ENCODE results near the gene SPATA1. TPM values are rescaled to one million over a fixed set of nuclear protein-coding genes. Genes with fewer than 3 reads are reported as not detected.

Gene SPATA1
- total and polyA plus RNA-seq, 2 of the 13 experiments (the other 11 are each of a cell fraction or from before 2014, with no cell fraction given) = 0.70 to 1.4 TPM

DNA sequence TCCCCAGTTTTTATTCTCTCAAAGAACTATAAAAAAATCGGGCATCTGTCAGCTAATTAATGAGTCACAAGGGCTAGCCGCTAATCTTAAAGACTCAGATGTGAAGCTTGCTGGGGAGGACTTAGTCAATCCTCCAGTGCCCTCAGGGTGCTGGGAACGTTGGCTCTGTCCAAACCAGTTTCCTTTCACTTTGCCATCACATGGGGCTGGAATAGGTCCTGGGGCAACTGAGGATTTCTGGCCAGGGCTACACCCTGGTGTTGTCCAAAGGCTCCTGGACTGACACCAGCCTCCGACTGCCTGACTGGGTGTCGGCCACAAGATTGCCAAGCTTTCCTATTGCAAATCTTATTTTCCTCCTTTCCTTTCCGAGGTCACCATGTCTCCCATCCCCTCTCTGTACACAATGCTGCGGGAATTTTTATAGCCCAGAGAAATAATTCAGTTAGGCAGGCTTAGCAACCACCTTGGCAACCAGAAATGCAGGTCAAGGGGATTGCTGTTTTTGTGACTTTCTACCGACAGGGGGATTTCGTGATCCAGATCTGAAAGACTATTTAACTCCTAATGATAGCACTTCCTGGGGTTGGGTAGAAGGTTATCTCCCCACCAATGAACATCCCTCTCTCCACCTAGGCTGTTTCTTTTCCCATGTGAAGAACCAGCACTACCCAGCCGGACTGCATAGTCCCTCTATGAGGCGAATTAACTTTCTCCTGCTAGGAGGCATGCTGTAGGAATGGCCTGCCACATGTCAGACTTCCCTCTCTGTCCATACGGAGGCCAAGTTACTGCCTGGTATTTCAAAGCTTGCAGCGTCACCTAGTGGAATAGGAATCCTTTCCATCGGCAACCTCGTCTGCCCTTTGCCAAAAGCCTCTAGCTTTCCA is 98.0 kb downstream of the SPATA1 start (continued):
- TF ChIP-seq MAX (IDR thresholded peaks at IDR 0.05) (peak; percentile 69), HOXA5 (CRISPR knock-in tag; IDR thresholded peaks at IDR 0.05) (no peak), NR2C2 (CRISPR knock-in tag; IDR thresholded peaks at IDR 0.05; ENCODE audit: borderline replicate concordance) (no peak; the same call in 1 of the 2 replicates), TBX3 (IDR thresholded peaks at IDR 0.05; ENCODE audit: borderline replicate concordance) (no peak), ZNF710 (CRISPR knock-in tag; IDR thresholded peaks at IDR 0.05; ENCODE audit: borderline replicate concordance) (no peak), NCOA2 (CRISPR knock-in tag; IDR thresholded peaks at IDR 0.05) (no peak), IKZF1 (IDR thresholded peaks at IDR 0.05) (no peak), JUND (CRISPR knock-in tag; IDR thresholded peaks at IDR 0.05) (no peak), TSC22D2 (CRISPR knock-in tag; IDR thresholded peaks at IDR 0.05; ENCODE audit: borderline replicate concordance) (no peak), ISX (CRISPR knock-in tag; conservative IDR thresholded peaks at IDR 0.05) (no peak), ZNF720 (CRISPR knock-in tag; IDR thresholded peaks at IDR 0.05) (no peak), ZNF124 (CRISPR knock-in tag; IDR thresholded peaks at IDR 0.05) (no peak), FLYWCH1 (CRISPR knock-in tag; IDR thresholded peaks at IDR 0.05) (no peak), MTERF4 (CRISPR knock-in tag; IDR thresholded peaks at IDR 0.05) (no peak), TEAD3 (CRISPR knock-in tag; optimal IDR thresholded peaks at IDR 0.05; ENCODE audit: borderline replicate concordance) (peak; percentile 72), POLR2A (IDR thresholded peaks at IDR 0.05; ENCODE audit: insufficient read depth in 1 of 2, low read depth in 2 of 2, low read length in 2 of 2) (no peak), ZNF670 (CRISPR knock-in tag; IDR thresholded peaks at IDR 0.05; ENCODE audit: borderline replicate concordance) (no peak)
- TF ChIP-seq, protein P1, sequence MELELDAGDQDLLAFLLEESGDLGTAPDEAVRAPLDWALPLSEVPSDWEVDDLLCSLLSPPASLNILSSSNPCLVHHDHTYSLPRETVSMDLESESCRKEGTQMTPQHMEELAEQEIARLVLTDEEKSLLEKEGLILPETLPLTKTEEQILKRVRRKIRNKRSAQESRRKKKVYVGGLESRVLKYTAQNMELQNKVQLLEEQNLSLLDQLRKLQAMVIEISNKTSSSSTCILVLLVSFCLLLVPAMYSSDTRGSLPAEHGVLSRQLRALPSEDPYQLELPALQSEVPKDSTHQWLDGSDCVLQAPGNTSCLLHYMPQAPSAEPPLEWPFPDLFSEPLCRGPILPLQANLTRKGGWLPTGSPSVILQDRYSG (CRISPR knock-in tag; IDR thresholded peaks at IDR 0.05) = no peak
- TF ChIP-seq, protein P2, sequence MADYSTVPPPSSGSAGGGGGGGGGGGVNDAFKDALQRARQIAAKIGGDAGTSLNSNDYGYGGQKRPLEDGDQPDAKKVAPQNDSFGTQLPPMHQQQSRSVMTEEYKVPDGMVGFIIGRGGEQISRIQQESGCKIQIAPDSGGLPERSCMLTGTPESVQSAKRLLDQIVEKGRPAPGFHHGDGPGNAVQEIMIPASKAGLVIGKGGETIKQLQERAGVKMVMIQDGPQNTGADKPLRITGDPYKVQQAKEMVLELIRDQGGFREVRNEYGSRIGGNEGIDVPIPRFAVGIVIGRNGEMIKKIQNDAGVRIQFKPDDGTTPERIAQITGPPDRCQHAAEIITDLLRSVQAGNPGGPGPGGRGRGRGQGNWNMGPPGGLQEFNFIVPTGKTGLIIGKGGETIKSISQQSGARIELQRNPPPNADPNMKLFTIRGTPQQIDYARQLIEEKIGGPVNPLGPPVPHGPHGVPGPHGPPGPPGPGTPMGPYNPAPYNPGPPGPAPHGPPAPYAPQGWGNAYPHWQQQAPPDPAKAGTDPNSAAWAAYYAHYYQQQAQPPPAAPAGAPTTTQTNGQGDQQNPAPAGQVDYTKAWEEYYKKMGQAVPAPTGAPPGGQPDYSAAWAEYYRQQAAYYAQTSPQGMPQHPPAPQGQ (CRISPR knock-in tag; IDR thresholded peaks at IDR 0.05; ENCODE audit: borderline replicate concordance) = no peak
- TF ChIP-seq, protein P3, sequence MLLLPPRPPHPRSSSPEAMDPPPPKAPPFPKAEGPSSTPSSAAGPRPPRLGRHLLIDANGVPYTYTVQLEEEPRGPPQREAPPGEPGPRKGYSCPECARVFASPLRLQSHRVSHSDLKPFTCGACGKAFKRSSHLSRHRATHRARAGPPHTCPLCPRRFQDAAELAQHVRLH (CRISPR knock-in tag; IDR thresholded peaks at IDR 0.05; ENCODE audit: borderline replicate concordance, low read depth) = no peak
- TF ChIP-seq, protein P4, sequence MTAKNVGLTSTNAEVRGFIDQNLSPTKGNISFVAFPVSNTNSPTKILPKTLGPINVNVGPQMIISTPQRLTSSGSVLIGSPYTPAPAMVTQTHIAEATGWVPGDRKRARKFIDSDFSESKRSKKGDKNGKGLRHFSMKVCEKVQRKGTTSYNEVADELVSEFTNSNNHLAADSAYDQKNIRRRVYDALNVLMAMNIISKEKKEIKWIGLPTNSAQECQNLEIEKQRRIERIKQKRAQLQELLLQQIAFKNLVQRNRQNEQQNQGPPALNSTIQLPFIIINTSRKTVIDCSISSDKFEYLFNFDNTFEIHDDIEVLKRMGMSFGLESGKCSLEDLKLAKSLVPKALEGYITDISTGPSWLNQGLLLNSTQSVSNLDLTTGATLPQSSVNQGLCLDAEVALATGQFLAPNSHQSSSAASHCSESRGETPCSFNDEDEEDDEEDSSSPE (CRISPR knock-in tag; IDR thresholded peaks at IDR 0.05) = no peak
- TF ChIP-seq, protein P5, sequence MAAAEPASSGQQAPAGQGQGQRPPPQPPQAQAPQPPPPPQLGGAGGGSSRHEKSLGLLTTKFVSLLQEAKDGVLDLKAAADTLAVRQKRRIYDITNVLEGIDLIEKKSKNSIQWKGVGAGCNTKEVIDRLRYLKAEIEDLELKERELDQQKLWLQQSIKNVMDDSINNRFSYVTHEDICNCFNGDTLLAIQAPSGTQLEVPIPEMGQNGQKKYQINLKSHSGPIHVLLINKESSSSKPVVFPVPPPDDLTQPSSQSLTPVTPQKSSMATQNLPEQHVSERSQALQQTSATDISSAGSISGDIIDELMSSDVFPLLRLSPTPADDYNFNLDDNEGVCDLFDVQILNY (CRISPR knock-in tag; conservative IDR thresholded peaks at IDR 0.05) = no peak
